KMS-11 (cell line): ENCODE results near the gene CAV2.

Source experiments
- H2AFZ ChIP-seq: fragments of 200-600 bp; sonication (generic); 2 replicates; pipeline ENCODE4 v1.6.1; 2016; ENCODE audit warnings: antibody characterized with exemption, mixed run types, low read depth
- H3K27ac ChIP-seq: fragments of 200-600 bp; sonication (generic); 2 replicates; pipeline ENCODE4 v1.6.1; 2016; ENCODE audit warnings: mild to moderate bottlenecking, mixed run types
- H3K27me3 ChIP-seq: fragments of 200-600 bp; sonication (generic); 2 replicates; pipeline ENCODE4 v1.6.1; 2017; ENCODE audit warnings: mild to moderate bottlenecking, low read depth, mixed run types, moderate library complexity; ENCODE audit not compliant: insufficient read depth
- H3K36me3 ChIP-seq: fragments of 200-600 bp; sonication (generic); 2 replicates; pipeline ENCODE4 v1.6.1; 2017; ENCODE audit warnings: mild to moderate bottlenecking, mixed run types; ENCODE audit not compliant: insufficient read depth
- H3K4me1 ChIP-seq: fragments of 200-600 bp; sonication (generic); 2 replicates; pipeline ENCODE4 v1.6.1; 2016; ENCODE audit warnings: mild to moderate bottlenecking, low read depth, mixed run types; ENCODE audit not compliant: poor library complexity, severe bottlenecking
- H3K4me2 ChIP-seq: fragments of 200-600 bp; sonication (generic); 2 replicates; pipeline ENCODE4 v1.7.0; 2016; ENCODE audit warnings: mild to moderate bottlenecking, mixed run types
- H3K4me3 ChIP-seq: fragments of 200-600 bp; sonication (generic); IDR thresholded peaks from 2 replicates; pipeline ENCODE4 v1.6.1; 2017; ENCODE audit warnings: low read depth, low read length, mixed read lengths; ENCODE audit not compliant: insufficient read depth
- H3K79me2 ChIP-seq: fragments of 200-600 bp; sonication (generic); 2 replicates; pipeline ENCODE4 v1.6.1; 2016; ENCODE audit warnings: low read depth, mixed run types; ENCODE audit not compliant: insufficient read depth
- H3K9ac ChIP-seq: fragments of 200-600 bp; sonication (generic); 2 replicates; pipeline ENCODE4 v1.6.1; 2016; ENCODE audit warnings: mild to moderate bottlenecking, mixed run types
- H4K20me1 ChIP-seq: fragments of 200-600 bp; sonication (generic); 2 replicates; pipeline ENCODE4 v1.6.1; 2016; ENCODE audit warnings: mild to moderate bottlenecking, mixed run types; ENCODE audit not compliant: insufficient read depth
- TF ChIP-seq, protein P1 (sequence below): fragments of 200-600 bp; sonication (generic); conservative IDR thresholded peaks from 2 replicates; pipeline ENCODE4 v1.6.1; 2017; ENCODE audit warnings: low read depth, mild to moderate bottlenecking, antibody characterized with exemption, low read length, moderate library complexity, mixed read lengths

The CAV2 gene

GRCh38 chr7:116532102-116532688 is 32.7 kb downstream of the CAV2 start:
- Histone ChIP-seq H2AFZ (no peak overlapping the region), H3K79me2 (peaks cover 12% of the 10 kb centered on the region; the same call in 1 of the 2 replicates), H3K27ac (no peak overlapping the region), H3K36me3 (no peaks in the 10 kb centered on the region), H3K27me3 (no peaks in the 10 kb centered on the region), H3K9ac (no peak overlapping the region), H3K4me3 (no peak overlapping the region), H3K4me2 (no peak overlapping the region), H4K20me1 (no peaks in the 10 kb centered on the region), H3K4me1 (peaks cover 59% of the 10 kb centered on the region)
- TF ChIP-seq, protein P1, sequence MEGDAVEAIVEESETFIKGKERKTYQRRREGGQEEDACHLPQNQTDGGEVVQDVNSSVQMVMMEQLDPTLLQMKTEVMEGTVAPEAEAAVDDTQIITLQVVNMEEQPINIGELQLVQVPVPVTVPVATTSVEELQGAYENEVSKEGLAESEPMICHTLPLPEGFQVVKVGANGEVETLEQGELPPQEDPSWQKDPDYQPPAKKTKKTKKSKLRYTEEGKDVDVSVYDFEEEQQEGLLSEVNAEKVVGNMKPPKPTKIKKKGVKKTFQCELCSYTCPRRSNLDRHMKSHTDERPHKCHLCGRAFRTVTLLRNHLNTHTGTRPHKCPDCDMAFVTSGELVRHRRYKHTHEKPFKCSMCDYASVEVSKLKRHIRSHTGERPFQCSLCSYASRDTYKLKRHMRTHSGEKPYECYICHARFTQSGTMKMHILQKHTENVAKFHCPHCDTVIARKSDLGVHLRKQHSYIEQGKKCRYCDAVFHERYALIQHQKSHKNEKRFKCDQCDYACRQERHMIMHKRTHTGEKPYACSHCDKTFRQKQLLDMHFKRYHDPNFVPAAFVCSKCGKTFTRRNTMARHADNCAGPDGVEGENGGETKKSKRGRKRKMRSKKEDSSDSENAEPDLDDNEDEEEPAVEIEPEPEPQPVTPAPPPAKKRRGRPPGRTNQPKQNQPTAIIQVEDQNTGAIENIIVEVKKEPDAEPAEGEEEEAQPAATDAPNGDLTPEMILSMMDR, result no peak

- no peak overlapping the region for H3K4me3 ChIP-seq
- H3K36me3 ChIP-seq, result no peaks in the 10 kb centered on the region
- H4K20me1 ChIP-seq, result no peaks in the 10 kb centered on the region
- H3K4me1 ChIP-seq, result peaks cover 33% of the 10 kb centered on the region
- no peak overlapping the region for H3K9ac ChIP-seq
- TF ChIP-seq, protein P1, result no peak
- no peak overlapping the region for H2AFZ ChIP-seq
- H3K27ac ChIP-seq, result no peak overlapping the region
- H3K79me2 ChIP-seq, result peaks cover 2% of the 10 kb centered on the region; the same call in 1 of the 2 replicates
- H3K27me3 ChIP-seq, result no peaks in the 10 kb centered on the region
- no peak overlapping the region for H3K4me2 ChIP-seq
Observed at GRCh38 chr7:116534790-116535189, 35.3 kb downstream of the CAV2 start.

DNA sequence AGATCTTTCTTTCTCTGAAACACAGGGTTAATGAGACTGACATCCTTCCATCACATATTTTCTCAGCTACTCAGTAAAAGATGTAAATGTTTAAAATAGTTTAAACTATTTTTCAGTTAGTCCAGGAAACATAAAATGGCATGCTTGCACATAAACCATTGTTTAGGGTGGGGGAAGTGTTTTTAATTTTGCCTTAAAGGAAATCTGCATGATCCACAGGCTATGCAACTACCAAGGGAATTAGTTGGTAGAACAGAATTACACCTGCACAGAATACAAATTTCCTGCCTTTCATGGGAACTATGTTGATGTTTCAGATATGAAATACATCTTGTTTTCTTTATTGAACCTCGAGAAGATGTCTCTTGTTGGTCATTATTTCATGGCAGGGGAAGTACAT is 35.9 kb downstream of the CAV2 start:
- no peaks in the 10 kb centered on the region for H3K36me3 ChIP-seq
- no peaks in the 10 kb centered on the region for H3K27me3 ChIP-seq
- H4K20me1 ChIP-seq, result no peaks in the 10 kb centered on the region
- H3K79me2 ChIP-seq, result no peaks in the 10 kb centered on the region; the same call in 1 of the 2 replicates
- H3K9ac ChIP-seq, result no peak overlapping the region
- H3K4me1 ChIP-seq, result peaks cover 27% of the 10 kb centered on the region
- H2AFZ ChIP-seq, result no peak overlapping the region
- H3K27ac ChIP-seq, result no peak overlapping the region
- no peak overlapping the region for H3K4me2 ChIP-seq
- no peak overlapping the region for H3K4me3 ChIP-seq
- TF ChIP-seq, protein P1, result no peak

DNA sequence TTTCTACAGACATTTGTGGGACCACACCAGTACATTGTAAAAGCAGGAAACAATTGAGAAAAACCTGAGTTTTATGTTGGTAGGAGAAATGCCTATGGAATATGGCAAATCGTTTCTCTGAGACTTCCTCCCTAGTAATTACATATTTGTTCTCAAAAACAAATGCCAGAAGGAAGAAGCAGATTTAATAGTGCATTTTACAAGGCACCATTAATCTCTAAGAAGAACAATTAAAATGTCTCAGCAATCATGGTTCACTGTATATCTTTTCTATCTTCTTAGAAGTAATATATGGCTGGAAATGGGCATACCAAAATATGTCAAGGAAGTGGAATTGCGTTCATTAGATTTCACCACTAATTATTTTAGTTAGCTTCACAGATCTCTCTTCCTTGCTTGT is 38.6 kb downstream of the CAV2 start:
- no peaks in the 10 kb centered on the region; the same call in 1 of the 2 replicates for H3K79me2 ChIP-seq
- peaks cover 4% of the 10 kb centered on the region for H3K4me1 ChIP-seq
- H3K36me3 ChIP-seq, result no peaks in the 10 kb centered on the region

More for the DNA sequence above, 38.6 kb downstream of the CAV2 start:
- Histone ChIP-seq H3K4me3 (no peak overlapping the region), H2AFZ (no peak overlapping the region), H3K9ac (no peak overlapping the region), H3K27me3 (no peaks in the 10 kb centered on the region), H3K27ac (no peak overlapping the region), H4K20me1 (no peaks in the 10 kb centered on the region), H3K4me2 (no peak overlapping the region)
- TF ChIP-seq, protein P1, result no peak
